GM12874 (cell line): ENCODE data around the gene KCNJ6.

Experiments used
- CTCF ChIP-seq: IDR thresholded peaks from 2 replicates; pipeline ENCODE4 v1.5.1; 2011; ENCODE audit warnings: low read depth, mild to moderate bottlenecking, control low read depth, low read length, moderate library complexity; ENCODE audit not compliant: insufficient read depth

Gene KCNJ6, protein sequence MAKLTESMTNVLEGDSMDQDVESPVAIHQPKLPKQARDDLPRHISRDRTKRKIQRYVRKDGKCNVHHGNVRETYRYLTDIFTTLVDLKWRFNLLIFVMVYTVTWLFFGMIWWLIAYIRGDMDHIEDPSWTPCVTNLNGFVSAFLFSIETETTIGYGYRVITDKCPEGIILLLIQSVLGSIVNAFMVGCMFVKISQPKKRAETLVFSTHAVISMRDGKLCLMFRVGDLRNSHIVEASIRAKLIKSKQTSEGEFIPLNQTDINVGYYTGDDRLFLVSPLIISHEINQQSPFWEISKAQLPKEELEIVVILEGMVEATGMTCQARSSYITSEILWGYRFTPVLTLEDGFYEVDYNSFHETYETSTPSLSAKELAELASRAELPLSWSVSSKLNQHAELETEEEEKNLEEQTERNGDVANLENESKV

GRCh38 chr21:37916310-37917051 is at the start of gene KCNJ6:
Gene KCNJ6, minus strand, starts transcription at chr21:37916457. Its CDS starts 75,775 bp downstream, at chr21:37840682.
- 0 out of 2 replicates have a peak, but pooled peaks have one; percentile 10 for TF ChIP-seq CTCF

DNA sequence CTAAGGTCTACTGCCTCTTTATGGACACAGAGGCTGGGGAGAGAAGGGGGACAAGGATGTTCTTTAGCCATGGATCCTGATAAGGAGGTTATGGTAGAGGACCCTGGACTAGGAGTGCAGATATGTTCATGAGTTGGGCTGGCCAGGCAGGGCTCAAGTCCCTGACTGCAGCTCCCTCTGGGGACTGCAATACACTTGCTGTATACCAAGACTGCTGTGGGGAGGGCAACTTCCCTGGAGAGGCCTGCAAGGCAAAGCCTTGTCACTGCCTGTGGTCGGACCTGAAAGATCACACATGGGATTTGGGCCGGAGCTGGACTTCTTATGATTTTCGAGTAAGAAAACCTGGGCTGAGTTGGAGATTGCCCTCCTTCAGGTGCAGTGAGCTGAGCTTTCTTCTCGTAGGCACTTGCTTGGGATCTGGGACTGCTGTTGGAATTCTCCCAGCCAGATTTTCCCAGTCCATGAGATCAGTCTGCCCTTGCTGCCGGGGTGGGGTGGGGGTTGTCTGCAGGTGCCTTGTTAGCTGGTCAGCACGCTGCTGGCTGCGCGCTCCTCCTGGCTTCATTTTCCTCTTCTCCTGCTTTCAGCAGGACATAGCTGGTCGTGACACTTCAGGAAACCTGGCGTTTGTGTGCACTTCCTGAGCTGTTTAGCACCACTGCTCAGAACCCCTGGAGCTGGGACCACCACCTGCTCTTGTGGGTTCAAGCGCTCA is 49.0 kb upstream of the KCNJ6 start:
- no peak for TF ChIP-seq CTCF

- no peak for TF ChIP-seq CTCF
Observed at GRCh38 chr21:37958537-37958936, 42.3 kb upstream of the KCNJ6 start.

- TF ChIP-seq CTCF: no peak
Observed at GRCh38 chr21:37956772-37957171, 40.5 kb upstream of the KCNJ6 start.

- no peak for TF ChIP-seq CTCF
Observed at GRCh38 chr21:37945036-37945435, 28.8 kb upstream of the KCNJ6 start.

DNA sequence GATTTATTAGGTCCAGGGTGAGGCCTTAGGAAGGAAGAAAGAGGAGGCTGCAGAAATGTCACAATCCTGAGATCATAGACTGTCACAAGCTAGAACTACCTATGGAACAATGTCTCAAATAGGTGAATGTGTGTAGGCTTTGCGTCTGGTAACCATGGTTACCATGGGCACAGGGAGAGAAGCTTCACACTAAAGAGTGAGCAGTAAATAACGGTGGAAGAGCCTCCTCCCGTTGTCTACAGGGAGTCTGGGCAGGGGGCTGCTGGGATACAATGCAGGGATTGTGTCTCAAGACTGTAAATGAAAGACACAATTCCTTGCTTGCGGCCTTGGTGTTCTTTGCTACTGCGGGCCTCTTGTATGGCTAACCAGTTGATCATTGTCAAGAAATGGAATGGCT is 28.2 kb upstream of the KCNJ6 start:
- TF ChIP-seq CTCF: no peak

DNA sequence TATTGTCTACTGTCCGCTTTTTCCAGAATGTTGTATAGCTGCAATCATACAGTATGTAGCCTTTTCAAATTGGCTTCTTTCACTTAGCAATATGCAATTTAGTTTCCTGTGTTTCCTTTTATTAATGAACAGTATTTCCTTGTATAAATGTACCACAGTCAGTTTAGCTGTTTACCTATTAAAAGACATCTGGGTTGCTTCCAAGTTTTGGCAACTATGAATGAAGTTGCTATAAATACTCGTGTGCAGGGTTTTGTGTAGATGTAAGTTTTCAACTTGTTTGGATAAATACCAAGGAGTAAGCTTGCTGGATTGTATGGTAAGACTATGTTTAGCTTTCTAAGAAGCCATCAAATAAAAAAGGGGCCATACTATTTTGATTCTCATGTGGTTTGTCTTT is 24.4 kb upstream of the KCNJ6 start:
- TF ChIP-seq CTCF: no peak
